Esophagus muscularis mucosa (tissue), 3 donors: Measurements from ENCODE around the gene AIFM3.

Experiments used
- POLR2A ChIP-seq: fragments of 450-650 bp; IDR thresholded peaks from one replicate; pipeline ENCODE4 v1.6.1; 2017; ENCODE audit warnings: antibody characterized with exemption, moderate library complexity, mild to moderate bottlenecking, low read depth
- TF ChIP-seq, protein P1 (sequence below), 3 experiments: fragments of 200-600 bp in 2 of 3; fragments of 450-650 bp in 1 of 3; sonication (generic) in 2 of 3; IDR thresholded peaks; one replicate each; pipeline ENCODE4 v1.5.1; 2017 to 2019; ENCODE audit warnings: antibody characterized with exemption in 3 of 3, mild to moderate bottlenecking in 2 of 3, moderate library complexity in 1 of 3

DNA sequence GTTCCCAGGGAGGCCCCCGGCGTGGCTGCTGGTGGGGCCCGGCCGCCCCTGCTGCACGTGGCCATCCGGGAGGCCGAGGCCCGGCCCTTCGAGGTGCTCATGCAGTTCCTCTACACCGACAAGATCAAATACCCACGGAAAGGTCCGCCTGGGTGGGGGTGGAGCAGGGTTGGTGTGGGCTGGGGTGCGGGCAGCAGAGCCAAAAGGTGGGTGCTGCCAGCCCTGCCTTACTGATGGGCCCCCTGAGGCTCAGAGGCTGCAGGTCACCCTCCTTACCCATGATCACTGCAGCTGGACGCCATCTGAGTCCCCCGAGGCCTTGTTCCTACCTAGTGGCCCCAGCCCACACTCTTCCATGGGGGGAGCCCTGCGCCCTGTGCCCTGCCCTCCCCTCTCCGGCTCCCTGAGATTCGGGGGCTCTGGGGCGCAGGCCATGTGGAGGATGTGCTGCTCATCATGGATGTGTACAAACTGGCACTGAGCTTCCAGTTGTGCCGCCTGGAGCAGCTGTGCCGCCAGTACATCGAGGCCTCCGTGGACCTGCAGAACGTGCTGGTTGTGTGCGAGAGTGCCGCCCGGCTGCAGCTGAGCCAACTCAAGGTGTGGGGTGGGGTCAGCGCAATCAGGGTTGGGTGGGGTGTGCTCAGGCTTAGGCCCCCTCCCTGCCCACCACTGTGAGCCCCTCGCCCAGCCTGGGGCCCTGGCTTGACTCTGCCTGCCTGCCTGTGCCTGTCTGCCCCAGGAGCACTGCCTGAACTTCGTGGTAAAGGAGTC is 27.3 kb downstream of the AIFM3 start:
- TF ChIP-seq, protein P1, sequence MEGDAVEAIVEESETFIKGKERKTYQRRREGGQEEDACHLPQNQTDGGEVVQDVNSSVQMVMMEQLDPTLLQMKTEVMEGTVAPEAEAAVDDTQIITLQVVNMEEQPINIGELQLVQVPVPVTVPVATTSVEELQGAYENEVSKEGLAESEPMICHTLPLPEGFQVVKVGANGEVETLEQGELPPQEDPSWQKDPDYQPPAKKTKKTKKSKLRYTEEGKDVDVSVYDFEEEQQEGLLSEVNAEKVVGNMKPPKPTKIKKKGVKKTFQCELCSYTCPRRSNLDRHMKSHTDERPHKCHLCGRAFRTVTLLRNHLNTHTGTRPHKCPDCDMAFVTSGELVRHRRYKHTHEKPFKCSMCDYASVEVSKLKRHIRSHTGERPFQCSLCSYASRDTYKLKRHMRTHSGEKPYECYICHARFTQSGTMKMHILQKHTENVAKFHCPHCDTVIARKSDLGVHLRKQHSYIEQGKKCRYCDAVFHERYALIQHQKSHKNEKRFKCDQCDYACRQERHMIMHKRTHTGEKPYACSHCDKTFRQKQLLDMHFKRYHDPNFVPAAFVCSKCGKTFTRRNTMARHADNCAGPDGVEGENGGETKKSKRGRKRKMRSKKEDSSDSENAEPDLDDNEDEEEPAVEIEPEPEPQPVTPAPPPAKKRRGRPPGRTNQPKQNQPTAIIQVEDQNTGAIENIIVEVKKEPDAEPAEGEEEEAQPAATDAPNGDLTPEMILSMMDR (IDR thresholded peaks at IDR 0.05) = no peak
- no peak for TF ChIP-seq POLR2A
